ENCODE results near the gene PREP.

Gene PREP

GRCh38 chr6:105391705-105392104 lies 11.2 kb downstream of the PREP start:
- no peak for DNase-seq

GRCh38 chr6:105389543-105389942 lies 13.3 kb downstream of the PREP start:
- no peak for DNase-seq

GRCh38 chr6:105388392-105388791 lies 14.5 kb downstream of the PREP start:
- no peak for DNase-seq

- DNase-seq = no peak
Observed at GRCh38 chr6:105384004-105384403, 18.9 kb downstream of the PREP start.

- DNase-seq = no peak
Observed at GRCh38 chr6:105382958-105383357, 19.9 kb downstream of the PREP start.

- DNase-seq = no peak
Observed at GRCh38 chr6:105382496-105382895, 20.4 kb downstream of the PREP start.

- no peak for DNase-seq
Observed at GRCh38 chr6:105380634-105381033, 22.2 kb downstream of the PREP start.

- no peak for DNase-seq
Observed at GRCh38 chr6:105375797-105376196, 27.1 kb downstream of the PREP start.

GRCh38 chr6:105374010-105374420 lies 28.9 kb downstream of the PREP start:
- DNase-seq = no peak

GRCh38 chr6:105373481-105373880 lies 29.4 kb downstream of the PREP start:
- no peak for DNase-seq

- no peak for DNase-seq
Observed at GRCh38 chr6:105372849-105373182, 30.1 kb downstream of the PREP start.

- DNase-seq = no peak
Observed at GRCh38 chr6:105372142-105372848, 30.6 kb downstream of the PREP start.

GRCh38 chr6:105370351-105370750 lies 32.5 kb downstream of the PREP start:
- no peak for DNase-seq

GRCh38 chr6:105369145-105369544 lies 33.7 kb downstream of the PREP start:
- DNase-seq = no peak

GRCh38 chr6:105364243-105364642 lies 38.6 kb downstream of the PREP start:
- no peak for DNase-seq

- no peak for DNase-seq
Observed at GRCh38 chr6:105363100-105363754, 39.7 kb downstream of the PREP start.

- no peak for DNase-seq
Observed at GRCh38 chr6:105359419-105360370, 43.2 kb downstream of the PREP start.

- DNase-seq = no peak
Observed at GRCh38 chr6:105357165-105357564, 45.7 kb downstream of the PREP start.

GRCh38 chr6:105352037-105352617 lies 50.8 kb downstream of the PREP start:
- DNase-seq = no peak

GRCh38 chr6:105348897-105349296 lies 54.0 kb downstream of the PREP start:
- DNase-seq = no peak

- DNase-seq = no peak
Observed at GRCh38 chr6:105346052-105346451, 56.8 kb downstream of the PREP start.

GRCh38 chr6:105345506-105345905 lies 57.4 kb downstream of the PREP start:
- DNase-seq = no peak

- DNase-seq = no peak
Observed at GRCh38 chr6:105344881-105345370, 58.0 kb downstream of the PREP start.

Measured in activated CD4-positive, CD25-positive, alpha-beta regulatory T cell (primary cell).